ENCODE measurements around the gene CLIC5.
"Not testable (repeated sequence)": the region's sequence is repeated elsewhere in the genome, so short reads cannot be mapped to it uniquely, and the experiment has no call there.

CLIC5 gene

GRCh38 chr6:45929421-45930361 lies 86.0 kb downstream of the CLIC5 start:
- no peak for DNase-seq (ENCODE audit: low read depth in 1 of 2, low spot score in 1 of 2)

GRCh38 chr6:45928721-45929305 lies 86.8 kb downstream of the CLIC5 start:
- DNase-seq (ENCODE audit: low read depth in 1 of 2, low spot score in 1 of 2) = no peak

- no peak for DNase-seq (ENCODE audit: low read depth in 1 of 2, low spot score in 1 of 2)
Observed at GRCh38 chr6:45927421-45928320, 88.0 kb downstream of the CLIC5 start.

- DNase-seq (ENCODE audit: low read depth in 1 of 2, low spot score in 1 of 2) = not testable (repeated sequence)
Observed at GRCh38 chr6:45926423-45926822, 89.2 kb downstream of the CLIC5 start.

GRCh38 chr6:45924763-45925342 lies 90.8 kb downstream of the CLIC5 start:
- DNase-seq (ENCODE audit: low read depth in 1 of 2, low spot score in 1 of 2) = no peak

DNA sequence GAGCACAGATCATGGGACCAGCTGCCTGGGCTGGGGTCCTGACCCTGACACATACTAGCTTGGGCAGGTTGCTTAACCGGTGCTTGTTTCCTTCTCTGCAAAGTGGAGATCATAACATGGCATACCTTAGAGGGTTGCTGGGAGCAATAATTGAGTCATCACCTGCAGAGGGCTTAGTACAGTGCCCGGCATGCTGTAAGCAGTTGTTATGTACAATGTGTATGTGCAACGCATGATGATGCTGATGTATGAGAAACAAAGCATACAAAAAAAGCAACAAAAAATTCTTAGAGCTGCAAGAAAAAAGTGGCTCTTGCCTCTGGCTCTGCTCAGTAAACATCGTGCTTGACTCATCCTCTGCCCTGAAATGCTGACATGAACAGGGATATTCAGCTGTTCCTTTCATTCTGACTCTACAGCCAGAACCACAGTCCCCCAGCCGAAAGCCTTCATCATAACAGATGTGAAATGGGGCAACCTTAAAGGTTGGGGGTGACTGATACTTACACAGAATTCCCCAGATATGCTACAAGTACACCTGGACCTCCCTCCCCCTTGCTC lies 91.7 kb downstream of the CLIC5 start:
- no peak for DNase-seq (ENCODE audit: low read depth in 1 of 2, low spot score in 1 of 2)

DNA sequence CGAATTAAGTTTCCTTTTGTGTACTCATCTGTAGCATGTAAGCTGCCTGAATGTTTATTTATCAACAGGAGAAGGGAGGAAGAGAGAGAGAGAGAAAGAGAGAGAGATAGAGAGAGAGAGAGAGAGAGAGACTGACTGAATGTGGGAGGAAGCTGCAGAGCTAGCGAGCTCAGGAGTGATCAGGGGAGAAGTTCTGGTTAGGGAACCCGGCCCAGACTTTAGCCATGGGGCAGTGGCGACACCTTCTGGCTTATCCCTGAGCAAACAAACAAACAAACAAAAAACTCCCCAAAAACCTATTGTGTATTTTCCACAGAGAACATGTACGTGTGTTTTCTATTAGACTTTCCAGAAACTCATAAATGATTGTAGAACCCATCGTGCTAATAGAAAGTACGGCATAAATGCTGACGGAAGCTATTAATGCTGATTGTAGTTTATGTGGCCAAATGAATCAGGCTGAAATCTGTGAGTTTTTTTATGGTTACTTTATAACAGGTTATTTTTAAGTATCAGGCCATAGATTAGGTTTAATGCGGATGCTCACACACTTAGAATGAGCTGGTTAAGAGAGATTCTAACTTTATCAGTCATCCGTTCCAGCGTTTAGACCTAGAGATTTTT lies 92.8 kb downstream of the CLIC5 start:
- DNase-seq (ENCODE audit: low read depth in 1 of 2, low spot score in 1 of 2) = peak; percentile 8 to 26

DNA sequence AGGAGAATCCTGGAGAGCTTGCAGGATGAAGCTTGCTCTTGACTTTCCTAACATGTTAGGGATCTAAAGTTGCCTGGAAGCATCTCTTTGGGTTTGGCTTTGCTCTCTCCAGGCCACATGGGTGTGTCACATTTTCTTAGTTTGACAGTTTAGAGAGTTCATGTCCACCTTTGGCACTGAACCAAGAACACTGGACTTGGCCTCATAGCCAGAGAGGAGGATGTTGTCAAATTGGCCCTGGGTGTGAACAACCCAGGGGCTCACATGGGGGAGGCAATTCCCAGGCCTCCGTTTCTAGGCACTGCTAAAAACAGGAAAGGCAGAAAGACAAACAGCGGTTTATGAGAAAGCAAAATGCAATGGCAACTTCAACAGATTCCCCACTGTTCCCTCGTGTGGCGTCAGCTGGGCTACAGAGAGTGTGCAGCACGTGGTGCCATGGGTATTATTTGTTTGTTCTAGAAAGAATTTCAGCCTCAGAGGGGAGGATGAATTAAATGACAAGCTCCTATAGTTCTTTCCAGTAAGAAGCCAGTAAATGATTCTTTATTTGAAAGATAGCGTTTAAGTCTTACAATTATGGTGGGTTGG lies 93.9 kb downstream of the CLIC5 start:
- DNase-seq (ENCODE audit: low read depth in 1 of 2, low spot score in 1 of 2) = no peak

GRCh38 chr6:45920819-45921511 lies 94.7 kb downstream of the CLIC5 start:
- no peak for DNase-seq (ENCODE audit: low read depth in 1 of 2, low spot score in 1 of 2)

DNA sequence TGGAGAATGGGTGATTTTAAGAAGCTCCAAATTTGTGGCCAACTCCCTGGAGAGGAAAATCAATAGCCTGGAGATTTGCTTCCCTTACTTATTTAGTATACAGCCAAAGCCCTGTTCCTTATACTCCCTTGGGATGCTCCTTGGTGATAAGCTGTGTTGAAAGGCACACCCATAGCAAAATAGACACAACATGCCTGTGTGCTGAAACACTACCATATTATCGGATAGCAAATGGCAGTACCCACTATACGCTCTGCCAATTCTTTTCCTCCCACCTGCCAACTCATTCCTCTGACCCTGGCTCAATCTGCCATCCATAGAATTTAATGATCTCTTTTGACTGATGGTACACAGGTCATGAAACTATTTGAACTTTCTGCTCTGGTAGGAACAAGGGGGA lies 98.2 kb downstream of the CLIC5 start:
- DNase-seq (ENCODE audit: low read depth in 1 of 2, low spot score in 1 of 2) = no peak

GRCh38 chr6:45916692-45917091 lies 99.0 kb downstream of the CLIC5 start:
- DNase-seq (ENCODE audit: low read depth in 1 of 2, low spot score in 1 of 2) = no peak

- no peak for DNase-seq (ENCODE audit: low read depth in 1 of 2, low spot score in 1 of 2)
Observed at GRCh38 chr6:45915780-45916468, 99.7 kb downstream of the CLIC5 start.

- no peak for DNase-seq (ENCODE audit: low read depth in 1 of 2, low spot score in 1 of 2)
Observed at GRCh38 chr6:45911691-45912090, 104.0 kb downstream of the CLIC5 start.

GRCh38 chr6:45903959-45904358 lies 111.7 kb downstream of the CLIC5 start:
- DNase-seq (ENCODE audit: low read depth in 1 of 2, low spot score in 1 of 2) = no peak

GRCh38 chr6:45902984-45903383 lies 112.7 kb downstream of the CLIC5 start:
- no peak for DNase-seq (ENCODE audit: low read depth in 1 of 2, low spot score in 1 of 2)

GRCh38 chr6:45901767-45902650 lies 113.7 kb downstream of the CLIC5 start:
- no peak for DNase-seq (ENCODE audit: low read depth in 1 of 2, low spot score in 1 of 2)

DNA sequence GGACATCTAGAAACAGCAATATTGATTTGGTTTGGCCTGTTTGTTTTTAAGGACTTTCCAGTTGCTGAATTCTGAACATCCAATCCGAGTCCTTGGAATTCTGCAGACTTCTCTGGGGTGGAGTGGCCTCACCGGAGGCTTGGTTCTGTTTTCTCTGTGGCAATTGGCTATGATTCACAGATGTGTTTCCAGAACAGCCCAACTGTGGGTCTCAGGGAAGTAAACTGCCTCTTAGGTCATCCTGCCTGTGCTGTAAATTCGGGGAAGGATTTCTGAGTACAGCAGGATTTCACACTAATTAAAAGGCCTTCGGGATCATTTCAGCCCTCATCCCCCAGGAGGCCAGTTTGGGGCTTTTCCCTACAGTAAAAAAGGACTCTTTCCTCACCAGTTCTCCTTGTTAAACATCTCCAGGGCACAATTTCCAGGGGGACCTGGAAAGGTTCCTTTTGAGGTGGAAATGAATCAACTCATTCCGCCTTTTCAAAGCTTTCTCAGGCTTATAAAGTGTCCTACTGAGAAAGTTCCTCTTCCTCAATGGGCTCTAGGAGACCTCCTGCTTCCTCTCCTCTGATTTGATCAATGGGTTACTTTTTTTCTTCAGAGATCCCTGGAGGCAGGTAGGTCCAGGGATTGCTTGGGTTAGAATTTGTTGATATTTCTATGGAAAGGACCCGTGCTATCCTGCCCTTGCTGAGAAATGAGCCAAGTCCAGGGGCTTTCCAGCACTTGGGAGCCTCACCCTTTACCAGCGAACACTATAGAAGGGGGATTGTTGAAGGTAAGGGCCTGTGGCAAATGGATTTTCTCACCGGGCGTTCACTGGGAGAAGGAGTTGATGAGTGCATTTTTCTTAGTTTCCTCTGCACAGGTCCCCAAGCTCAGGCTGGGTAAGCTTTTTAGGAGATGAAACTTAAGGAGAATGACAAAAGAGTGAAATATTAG lies 114.6 kb downstream of the CLIC5 start:
- DNase-seq (ENCODE audit: low read depth in 1 of 2, low spot score in 1 of 2) = no peak
